Measurements from ENCODE around the gene RSPO3. TPM values are rescaled to one million over a fixed set of nuclear protein-coding genes. Genes with fewer than 3 reads are reported as not detected.

The RSPO3 gene
- total RNA-seq, 1 experiment from 2014 or later, result not detected

- POLR2A ChIA-PET, result no interaction called here
- CTCF ChIA-PET, result no interaction called here
- H2AFZ ChIP-seq (ENCODE audit: low read depth, low read length, poor library complexity, severe bottlenecking), result no peak overlapping the region
- no TSS peak for BruUV-seq (replicated peaks)
- no peak overlapping the region for H3K27ac ChIP-seq (ENCODE audit: low read depth, low read length)
- H3K79me2 ChIP-seq (ENCODE audit: insufficient read depth, low read length), result no peaks in the 10 kb centered on the region
- RAD21 ChIA-PET (ENCODE audit: low non-redundant PET in 1 of 2, low total read pairs in 2 of 2, uncharacterized antibody in 2 of 2, unreplicated experiment in 2 of 2), result no interaction called here
- H3K9ac ChIP-seq (ENCODE audit: low read length), result no peak overlapping the region
- H3K4me2 ChIP-seq (ENCODE audit: low read length), result no peak overlapping the region
- no peaks in the 10 kb centered on the region for H3K9me3 ChIP-seq (ENCODE audit: control insufficient read depth in 1 of 2, insufficient read depth in 1 of 2, low read depth in 1 of 2, low read length in 2 of 2)
- intact Hi-C loops (cut with micrococcal nuclease), result no loop called here
- H3K9me2 ChIP-seq (ENCODE audit: insufficient read depth), result no peaks in the 10 kb centered on the region
- no peaks in the 10 kb centered on the region for H3K36me3 ChIP-seq (ENCODE audit: control insufficient read depth in 1 of 2, insufficient read depth in 2 of 2, low read length in 2 of 2)
- no peak for TF ChIP-seq SP1 (IDR thresholded peaks at IDR 0.05; ENCODE audit: low read depth)
- no peak for TF ChIP-seq SRF (IDR thresholded peaks at IDR 0.05; ENCODE audit: low read depth)
- no peak for TF ChIP-seq ATF3 (IDR thresholded peaks at IDR 0.05)
- no peak for TF ChIP-seq ELF1 (IDR thresholded peaks at IDR 0.05; ENCODE audit: borderline replicate concordance, low read depth)
- TF ChIP-seq EGR1 (IDR thresholded peaks at IDR 0.05; ENCODE audit: low read depth), result no peak
- TF ChIP-seq FOSL1 (IDR thresholded peaks at IDR 0.05; ENCODE audit: low read depth), result no peak
- TF ChIP-seq JUND (IDR thresholded peaks at IDR 0.05), result no peak
- no peak for TF ChIP-seq YY1 (IDR thresholded peaks at IDR 0.05; ENCODE audit: extremely low read depth, insufficient replicate concordance, low read depth, low read length)
- no peak for TF ChIP-seq CTCF (IDR thresholded peaks at IDR 0.05 in 2 of 3, conservative IDR thresholded peaks at IDR 0.05 in 1 of 3; ENCODE audit: borderline replicate concordance in 1 of 3, insufficient read depth in 1 of 3, low read depth in 2 of 3, low read length in 2 of 3)
- TF ChIP-seq TCF7L2 (IDR thresholded peaks at IDR 0.05; ENCODE audit: borderline replicate concordance, extremely low read depth, insufficient read depth, insufficient read length), result no peak
- TF ChIP-seq POLR2AphosphoS5 (IDR thresholded peaks at IDR 0.05; ENCODE audit: low read depth, low read length), result no peak
- TF ChIP-seq MAX (IDR thresholded peaks at IDR 0.05), result no peak
- no peak for TF ChIP-seq ZNF274 (IDR thresholded peaks at IDR 0.05; ENCODE audit: low read depth, low read length)
- H3K4me3 ChIP-seq (replicated peaks in 1 of 2; ENCODE audit: low read depth in 1 of 2, low read length in 2 of 2), result no peak overlapping the region
- H3K27me3 ChIP-seq (ENCODE audit: insufficient read depth, low read length), result no peaks in the 10 kb centered on the region
- H3K4me1 ChIP-seq (ENCODE audit: control insufficient read depth in 1 of 2, insufficient read depth in 2 of 2, low read length in 2 of 2), result no peaks in the 10 kb centered on the region
- no peaks in the 10 kb centered on the region for H4K20me1 ChIP-seq (ENCODE audit: insufficient read depth)
- no peak for ATAC-seq
- no peak for DNase-seq (ENCODE audit: low read depth, low spot score)
Measured at GRCh38 chr6:127215931-127216330, 97.5 kb downstream of the RSPO3 start.
